Activated CD4-positive, alpha-beta T cell treated with anti-CD3 and anti-CD28 coated beads, Interleukin-2, amount 10 ng/mL, durations not matched to agents 24 days and 14 days (primary cell): Measurements from ENCODE around the gene TSPAN5. TPM values are rescaled to one million over a fixed set of nuclear protein-coding genes. Genes with fewer than 3 reads are reported as not detected.
A peak's percentile ranks its signal among the peaks of the same experiment; 100 is the strongest.

Source experiments
- DNase-seq: peaks from one replicate; pipeline ENCODE4 v3.0.0; 2022
- H3K27ac Mint-ChIP-seq: one replicate; pipeline ENCODE4 v1.8.0; 2022; ENCODE audit warnings: mild to moderate bottlenecking, mixed read lengths
- H3K27me3 Mint-ChIP-seq: one replicate; pipeline ENCODE4 v1.8.0; 2022; ENCODE audit warnings: mixed read lengths
- H3K36me3 Mint-ChIP-seq: one replicate; pipeline ENCODE4 v1.8.0; 2022; ENCODE audit warnings: low read depth, mild to moderate bottlenecking, mixed read lengths
- H3K4me1 Mint-ChIP-seq: one replicate; pipeline ENCODE4 v1.8.0; 2021; ENCODE audit warnings: mixed read lengths
- H3K4me3 Mint-ChIP-seq: one replicate; pipeline ENCODE4 v1.8.0; 2022; ENCODE audit warnings: mild to moderate bottlenecking, moderate library complexity, mixed read lengths
- H3K9me3 Mint-ChIP-seq: one replicate; pipeline ENCODE4 v1.8.0; 2021; ENCODE audit warnings: mixed read lengths
- intact Hi-C: fragments of 100-400 bp; cut with micrococcal nuclease; formaldehyde crosslinking; loops from one replicate; pipeline ENCODE4 v1.15.1; 2023
- total RNA-seq: library from RNA; stranded (reverse); gene quantifications from 2 replicates; pipeline ENCODE4 v1.2.3, GENCODE V29; 2022

Gene TSPAN5
- total RNA-seq, 1 donor from 2014 or later = 30.7 TPM

DNA sequence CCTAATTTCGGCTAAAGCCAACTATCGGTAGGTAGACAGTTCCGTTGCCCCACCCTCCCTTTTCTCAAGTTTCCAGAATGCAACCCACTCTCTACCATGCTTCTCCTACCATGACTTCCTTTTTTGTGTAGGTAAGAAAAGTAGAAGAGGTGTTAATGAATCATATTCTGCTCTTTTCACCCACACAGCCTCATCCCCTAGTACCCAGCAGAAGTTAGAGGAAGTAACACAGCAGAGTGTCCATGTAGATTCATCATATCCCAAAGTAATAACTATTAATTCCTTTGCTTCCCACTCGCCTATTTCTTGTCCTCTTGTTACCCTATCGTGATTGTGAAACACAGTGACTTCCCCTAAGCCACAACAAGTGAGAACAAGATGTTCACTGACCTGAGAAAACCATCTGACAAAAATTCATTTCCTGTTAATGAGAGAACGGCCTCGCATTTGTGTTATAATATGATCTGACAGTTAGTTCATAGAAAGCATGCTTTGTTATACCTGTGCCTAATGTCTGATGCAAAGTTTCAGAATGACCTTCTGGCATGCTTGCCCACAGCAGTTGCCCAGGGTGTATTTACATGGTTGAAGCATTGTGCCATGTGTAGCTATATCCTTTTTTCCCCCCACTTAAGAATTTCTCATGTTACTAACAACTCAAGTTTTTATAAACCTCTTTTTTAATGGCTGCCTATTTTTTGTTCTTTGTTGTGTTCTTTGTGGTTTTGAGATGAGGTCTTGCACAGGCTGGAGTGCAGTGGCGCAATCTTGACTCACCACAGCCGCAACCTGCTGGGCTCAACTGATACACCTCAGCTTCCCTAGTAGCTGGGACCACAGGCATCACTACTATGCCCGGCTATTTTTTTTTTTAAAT, 211.7 kb downstream of the TSPAN5 start:
- no peaks in the 10 kb centered on the region for H3K27me3 Mint-ChIP-seq
- peaks cover 35% of the 10 kb centered on the region for H3K36me3 Mint-ChIP-seq
- peak; percentile 87 for DNase-seq
- peak overlapping the region; percentile 96 for H3K27ac Mint-ChIP-seq
- H3K4me1 Mint-ChIP-seq = peaks cover 39% of the 10 kb centered on the region
- peak overlapping the region; percentile 78 for H3K4me3 Mint-ChIP-seq
- H3K9me3 Mint-ChIP-seq = no peaks in the 10 kb centered on the region
- intact Hi-C loops = loop anchor here (1.0 to 10.0 kb wide), 6 partner anchors 20 to 302 kb away; partner anchors contain the start of gene STPG2

DNA sequence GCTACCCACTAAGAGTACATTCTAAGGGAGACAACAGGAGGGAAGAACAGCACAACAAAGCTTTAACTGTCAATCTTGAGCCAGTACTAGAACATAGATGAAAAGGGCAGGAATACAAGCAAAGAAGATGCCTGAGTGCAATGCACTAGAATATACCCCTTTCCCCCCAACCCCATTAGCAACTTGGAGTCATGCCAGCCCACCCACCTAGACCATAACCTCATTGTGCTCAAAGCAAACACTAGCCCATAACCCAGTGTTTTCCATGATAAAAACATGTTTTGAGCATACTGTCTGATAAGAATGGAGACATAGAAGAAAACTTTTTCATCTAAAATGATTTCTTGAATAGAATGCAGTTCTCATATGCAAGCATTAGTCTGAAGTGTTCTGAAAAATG, 214.0 kb downstream of the TSPAN5 start:
- intact Hi-C loops = loop anchor here (10.0 kb wide), 1 partner anchor 300 kb away; the partner anchor contains the start of gene STPG2
- Mint-ChIP-seq H3K4me1 (peaks cover 37% of the 10 kb centered on the region), H3K36me3 (peaks cover 51% of the 10 kb centered on the region), H3K27ac (no peak overlapping the region), H3K4me3 (no peak overlapping the region), H3K27me3 (no peaks in the 10 kb centered on the region), H3K9me3 (peaks cover 3% of the 10 kb centered on the region)
- DNase-seq = no peak

DNA sequence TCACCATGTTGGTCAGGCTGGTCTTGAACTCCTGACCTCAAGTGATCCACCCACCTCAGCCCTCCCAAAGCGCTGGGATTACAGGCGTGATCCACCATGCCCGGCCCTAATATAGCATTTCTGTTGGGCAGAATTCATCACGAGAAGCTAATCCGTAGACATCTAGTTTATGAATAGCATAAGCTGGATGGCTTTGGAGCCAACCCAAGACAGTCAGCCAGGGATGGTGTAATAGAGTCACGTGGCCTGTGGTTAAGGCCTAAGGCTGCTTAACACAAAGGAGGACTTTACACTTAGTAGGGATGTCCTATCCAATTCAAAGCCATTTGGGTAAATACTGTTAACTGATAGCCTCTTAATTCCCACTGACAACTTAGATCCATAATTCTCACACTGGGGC, 223.6 kb downstream of the TSPAN5 start:
- H3K9me3 Mint-ChIP-seq = no peaks in the 10 kb centered on the region
- no peak for DNase-seq
- H3K36me3 Mint-ChIP-seq = peaks cover 36% of the 10 kb centered on the region
- no peak overlapping the region for H3K4me3 Mint-ChIP-seq
- H3K27me3 Mint-ChIP-seq = no peaks in the 10 kb centered on the region
- intact Hi-C loops = no loop called here
- H3K4me1 Mint-ChIP-seq = peaks cover 8% of the 10 kb centered on the region
- no peak overlapping the region for H3K27ac Mint-ChIP-seq

DNA sequence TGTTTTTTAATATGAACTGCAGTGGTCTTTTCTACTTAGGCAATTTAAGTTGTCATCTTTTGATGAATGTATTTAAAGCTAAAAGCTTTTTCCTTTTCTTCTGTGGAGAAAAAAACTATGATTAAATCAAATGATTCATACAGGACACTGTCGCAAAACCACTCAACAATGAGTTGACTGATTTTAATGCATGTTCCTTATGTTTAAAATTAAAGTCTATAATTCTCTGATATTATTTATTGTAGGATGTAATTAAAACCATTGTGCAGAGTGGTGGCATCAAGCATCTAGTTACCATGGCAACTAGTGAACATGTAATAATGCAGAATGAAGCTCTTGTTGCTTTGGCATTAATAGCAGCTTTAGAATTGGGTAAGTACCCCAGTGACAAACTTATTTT, 224.7 kb downstream of the TSPAN5 start:
- DNase-seq = no peak
- H3K36me3 Mint-ChIP-seq = peaks cover 31% of the 10 kb centered on the region
- no peak overlapping the region for H3K4me3 Mint-ChIP-seq
- peaks cover 3% of the 10 kb centered on the region for H3K4me1 Mint-ChIP-seq
- no peak overlapping the region for H3K27ac Mint-ChIP-seq
- no peaks in the 10 kb centered on the region for H3K27me3 Mint-ChIP-seq
- intact Hi-C loops = no loop called here
- H3K9me3 Mint-ChIP-seq = no peaks in the 10 kb centered on the region

DNA sequence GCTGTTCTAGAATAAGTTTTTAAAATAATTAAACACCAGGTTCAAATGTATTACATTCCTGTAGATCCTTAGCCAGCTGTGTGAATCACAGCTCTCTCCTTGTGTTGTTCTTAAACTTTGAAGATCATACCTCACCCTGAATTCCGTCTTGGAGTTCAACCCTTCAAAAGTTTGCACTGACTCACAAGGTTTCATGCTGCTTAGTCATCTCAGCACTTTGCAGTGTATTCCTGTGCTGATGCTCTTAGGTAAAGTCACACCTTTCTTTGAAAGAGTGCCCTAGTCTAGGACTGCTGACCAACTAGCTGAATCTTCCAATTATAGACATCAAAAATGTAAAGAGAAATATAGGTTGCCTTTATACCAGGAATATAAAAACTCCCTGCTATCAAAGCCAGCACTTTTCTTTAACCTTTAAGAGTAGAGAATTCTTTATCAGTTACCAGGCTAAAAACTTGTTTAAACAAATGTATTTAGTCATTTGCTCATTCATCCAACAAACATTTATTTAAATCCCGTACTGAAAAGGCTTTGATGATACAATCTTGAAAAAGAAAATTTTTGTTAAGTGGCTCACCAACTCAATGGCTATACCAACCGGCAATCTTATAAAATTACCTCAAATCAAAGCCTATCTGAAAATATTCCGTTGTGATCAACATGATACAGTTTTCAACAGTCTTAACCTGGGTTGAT, 227.6 kb downstream of the TSPAN5 start:
- Mint-ChIP-seq H3K9me3 (peaks cover 18% of the 10 kb centered on the region), H3K4me1 (peaks cover 14% of the 10 kb centered on the region), H3K4me3 (no peak overlapping the region), H3K27me3 (no peaks in the 10 kb centered on the region), H3K27ac (no peak overlapping the region), H3K36me3 (peaks cover 30% of the 10 kb centered on the region)
- intact Hi-C loops = no loop called here
- no peak for DNase-seq

DNA sequence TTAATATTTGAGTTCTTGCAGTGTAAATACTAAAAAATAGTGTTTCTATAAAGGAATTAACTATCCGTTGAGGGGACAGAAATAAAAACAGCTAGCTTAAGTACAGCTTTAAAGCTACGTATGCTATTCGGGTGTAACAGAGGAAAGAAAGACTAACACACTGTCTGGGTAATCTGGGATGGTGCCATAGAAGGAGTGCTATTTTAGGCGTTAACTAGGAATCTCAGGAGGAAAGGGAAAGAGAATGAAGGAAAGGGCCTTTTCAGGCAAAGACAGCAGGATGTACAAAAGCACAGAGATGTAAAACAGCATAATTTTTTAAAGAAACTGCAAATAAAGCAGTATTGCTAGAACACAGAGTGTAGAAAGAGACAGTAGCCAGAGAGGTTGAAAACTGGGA, 235.4 kb downstream of the TSPAN5 start:
- no peak overlapping the region for H3K4me3 Mint-ChIP-seq
- DNase-seq = no peak
- intact Hi-C loops = no loop called here
- H3K27ac Mint-ChIP-seq = no peak overlapping the region
- H3K9me3 Mint-ChIP-seq = peaks cover 35% of the 10 kb centered on the region
- peaks cover 22% of the 10 kb centered on the region for H3K4me1 Mint-ChIP-seq
- peaks cover 61% of the 10 kb centered on the region for H3K36me3 Mint-ChIP-seq
- H3K27me3 Mint-ChIP-seq = no peaks in the 10 kb centered on the region

- Mint-ChIP-seq H3K27me3 (no peaks in the 10 kb centered on the region), H3K9me3 (peaks cover 19% of the 10 kb centered on the region), H3K27ac (no peak overlapping the region), H3K4me1 (peaks cover 14% of the 10 kb centered on the region), H3K4me3 (no peak overlapping the region), H3K36me3 (peaks cover 63% of the 10 kb centered on the region)
- no peak for DNase-seq
- intact Hi-C loops = no loop called here
Measured at GRCh38 chr4:98421111-98421510, 237.3 kb downstream of the TSPAN5 start.
